Bronchial epithelial cell (primary cell): ENCODE measurements around the gene WDR87. TPM values are rescaled to one million over a fixed set of nuclear protein-coding genes. Genes with fewer than 3 reads are reported as not detected.

Experiments used
- DNase-seq: peaks from one replicate; pipeline ENCODE4 v3.0.0-alpha.2; 2010; ENCODE audit warnings: low read depth
- FAIRE-seq: peaks from 2 replicates; lab custom pipeline; 2011; peaks lifted over from hg19 to GRCh38; lab: Jason Lieb, UNC
- H3K27me3 ChIP-seq: 2 replicates; pipeline ENCODE4 v1.5.1; 2011; ENCODE audit warnings: low read length; ENCODE audit not compliant: control insufficient read depth, insufficient read depth
- H3K36me3 ChIP-seq: 2 replicates; pipeline ENCODE4 v1.5.1; 2011; ENCODE audit warnings: low read length; ENCODE audit not compliant: control insufficient read depth, insufficient read depth
- H3K4me3 ChIP-seq: 2 replicates; pipeline ENCODE4 v1.5.1; 2011; ENCODE audit warnings: mild to moderate bottlenecking, low read depth, low read length, control low read depth
- total RNA-seq: library from RNA; depleted of rRNA; stranded (reverse); fragments of >200 nt; gene quantifications from 2 replicates; pipeline ENCODE4 v1.2.1, GENCODE V29; 2014
- TF ChIP-seq, protein P1 (sequence below): IDR thresholded peaks from 2 replicates; pipeline ENCODE4 v1.5.1; 2011; ENCODE audit warnings: mild to moderate bottlenecking, moderate library complexity, low read length, control low read depth, inconsistent platforms; ENCODE audit not compliant: insufficient read depth, severe bottlenecking

The WDR87 gene
- total RNA-seq, 1 donor from 2014 or later = not detected

DNA sequence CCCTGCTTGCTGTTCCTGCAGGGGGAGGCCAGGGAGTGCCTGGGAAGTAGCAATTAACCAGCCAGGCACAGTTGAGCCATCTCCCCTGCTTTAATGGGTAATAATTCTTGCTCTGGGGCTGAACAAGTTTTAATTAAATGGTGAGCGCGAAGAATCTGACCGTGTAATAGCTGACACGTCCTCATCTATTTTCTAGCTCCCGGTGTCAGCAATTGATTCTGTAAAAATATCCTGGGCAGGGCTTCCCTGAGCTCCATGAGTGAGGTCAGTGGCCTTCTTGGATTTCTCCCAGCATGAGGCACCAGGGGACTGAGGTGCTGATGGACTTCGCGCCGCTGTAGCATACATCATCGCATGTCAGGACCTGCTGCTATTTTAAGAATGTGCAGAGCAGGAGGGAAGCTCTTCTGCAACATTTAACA is 27.6 kb upstream of the WDR87 start:
- DNase-seq = peak; percentile 76
- TF ChIP-seq, protein P1, sequence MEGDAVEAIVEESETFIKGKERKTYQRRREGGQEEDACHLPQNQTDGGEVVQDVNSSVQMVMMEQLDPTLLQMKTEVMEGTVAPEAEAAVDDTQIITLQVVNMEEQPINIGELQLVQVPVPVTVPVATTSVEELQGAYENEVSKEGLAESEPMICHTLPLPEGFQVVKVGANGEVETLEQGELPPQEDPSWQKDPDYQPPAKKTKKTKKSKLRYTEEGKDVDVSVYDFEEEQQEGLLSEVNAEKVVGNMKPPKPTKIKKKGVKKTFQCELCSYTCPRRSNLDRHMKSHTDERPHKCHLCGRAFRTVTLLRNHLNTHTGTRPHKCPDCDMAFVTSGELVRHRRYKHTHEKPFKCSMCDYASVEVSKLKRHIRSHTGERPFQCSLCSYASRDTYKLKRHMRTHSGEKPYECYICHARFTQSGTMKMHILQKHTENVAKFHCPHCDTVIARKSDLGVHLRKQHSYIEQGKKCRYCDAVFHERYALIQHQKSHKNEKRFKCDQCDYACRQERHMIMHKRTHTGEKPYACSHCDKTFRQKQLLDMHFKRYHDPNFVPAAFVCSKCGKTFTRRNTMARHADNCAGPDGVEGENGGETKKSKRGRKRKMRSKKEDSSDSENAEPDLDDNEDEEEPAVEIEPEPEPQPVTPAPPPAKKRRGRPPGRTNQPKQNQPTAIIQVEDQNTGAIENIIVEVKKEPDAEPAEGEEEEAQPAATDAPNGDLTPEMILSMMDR = no peak
- no peaks in the 10 kb centered on the region for H3K27me3 ChIP-seq
- FAIRE-seq = no peak
- H3K36me3 ChIP-seq = no peaks in the 10 kb centered on the region
- no peak overlapping the region for H3K4me3 ChIP-seq

DNA sequence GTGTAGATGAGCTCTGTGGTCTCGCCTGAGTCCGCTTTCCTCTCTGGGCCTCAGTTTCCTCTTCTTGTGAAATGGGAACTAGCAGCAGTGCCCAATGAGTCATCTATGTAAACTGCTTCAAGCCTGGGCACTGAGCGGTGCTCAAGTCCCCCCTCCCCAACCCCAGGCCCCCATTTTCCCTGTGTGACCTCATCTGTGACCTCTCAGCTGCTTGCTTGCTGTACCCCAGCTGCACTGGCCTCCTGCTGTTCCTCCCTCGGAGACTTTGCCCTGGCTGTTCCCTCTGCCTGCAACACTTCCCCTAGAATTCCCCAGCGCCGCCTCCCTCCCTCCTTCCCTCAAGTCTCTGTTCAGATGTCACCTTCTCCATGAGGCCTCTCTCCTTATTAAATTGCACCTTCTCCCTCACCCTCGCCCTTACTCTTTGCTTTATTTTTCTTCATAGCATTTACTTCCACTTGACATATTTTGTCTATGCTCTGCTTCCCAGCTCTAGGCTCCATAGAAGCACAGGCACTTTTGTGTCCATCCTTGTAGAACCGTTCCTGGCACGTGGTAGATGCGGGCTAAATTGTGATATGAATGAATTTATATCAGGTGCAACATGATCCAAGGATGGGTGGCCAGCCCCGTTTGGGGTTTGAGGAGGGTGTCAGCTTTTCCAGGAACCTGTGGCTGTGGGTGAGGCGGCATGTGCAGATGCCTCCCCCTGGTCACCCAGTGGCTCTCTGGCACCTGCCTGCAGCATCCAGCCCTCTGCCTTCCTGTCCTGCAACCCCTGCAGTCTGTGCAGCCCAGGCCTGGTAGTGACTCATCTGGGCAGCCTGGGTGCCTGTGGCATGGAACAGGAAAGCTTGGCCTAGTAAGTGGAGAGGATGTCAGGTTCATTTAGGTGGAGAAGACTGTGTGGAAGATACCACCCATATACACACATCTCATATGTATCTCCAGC is 26.9 kb upstream of the WDR87 start:
- Histone ChIP-seq H3K4me3 (peak overlapping the region; percentile 1), H3K27me3 (no peaks in the 10 kb centered on the region), H3K36me3 (no peaks in the 10 kb centered on the region)
- FAIRE-seq (no peak), DNase-seq (peak; percentile 73)
- TF ChIP-seq, protein P1 = no peak

DNA sequence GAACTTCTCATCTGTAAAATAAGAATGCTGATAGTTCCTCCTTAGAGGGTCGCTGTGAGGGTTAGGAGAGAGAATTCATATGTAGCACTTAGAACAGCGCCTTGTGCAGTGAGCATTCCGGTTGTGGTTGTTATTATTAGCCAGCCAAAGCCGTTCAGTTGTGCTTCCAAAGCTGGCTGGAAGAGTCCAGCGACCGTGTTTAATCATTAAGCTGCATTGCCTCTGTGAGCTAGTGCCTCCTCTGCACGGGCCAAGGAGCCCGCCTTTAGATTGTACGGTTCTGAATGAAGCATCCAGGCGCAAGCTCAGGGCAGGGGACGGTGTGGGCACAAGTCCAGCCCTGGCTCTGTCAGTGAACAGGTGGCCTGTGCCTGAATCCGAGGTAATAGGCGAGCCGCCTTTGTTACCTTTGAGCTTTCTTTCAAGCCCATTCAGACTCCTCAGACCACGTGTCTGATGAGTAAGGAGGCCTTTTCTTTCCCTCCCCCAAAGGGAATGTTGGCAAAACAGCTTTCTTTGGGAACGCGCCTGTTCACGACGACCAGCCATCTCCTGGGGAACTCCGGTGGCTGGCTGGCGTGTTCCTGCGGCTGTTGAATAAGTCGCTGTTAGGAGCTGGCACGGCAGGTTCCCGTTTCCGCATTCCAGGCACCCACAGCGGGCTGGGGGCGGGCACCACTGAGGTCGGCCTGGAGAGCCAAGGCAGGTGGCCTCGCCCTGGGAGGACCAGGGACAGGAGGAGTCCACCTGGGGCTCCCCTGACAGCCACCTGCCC is 25.7 kb upstream of the WDR87 start:
- H3K4me3 ChIP-seq = peak overlapping the region; percentile 4
- DNase-seq (peak; percentile 95), FAIRE-seq (peak; percentile 79)
- H3K36me3 ChIP-seq = no peaks in the 10 kb centered on the region
- TF ChIP-seq, protein P1 = no peak
- H3K27me3 ChIP-seq = no peaks in the 10 kb centered on the region

DNA sequence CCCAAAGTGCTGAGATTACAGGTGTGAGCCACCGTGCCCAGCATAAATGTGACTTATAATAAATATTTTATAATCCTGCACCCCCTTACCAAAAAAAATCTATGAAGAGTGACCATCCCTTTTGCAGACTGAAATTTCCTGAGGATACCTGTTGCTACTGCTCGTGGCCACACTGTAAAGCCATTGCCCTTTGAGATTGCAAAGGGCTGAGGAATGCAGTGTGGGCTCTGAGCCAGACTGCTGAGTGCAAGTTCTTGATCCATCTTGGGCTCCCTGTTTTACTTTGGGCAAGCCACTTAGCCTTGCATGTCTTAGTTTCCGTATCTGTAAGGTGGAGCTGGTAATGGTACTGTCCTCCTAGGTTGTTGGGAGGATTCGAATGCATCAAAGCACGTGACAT is 24.0 kb upstream of the WDR87 start:
- TF ChIP-seq, protein P1 = no peak
- FAIRE-seq = no peak
- H3K27me3 ChIP-seq = no peaks in the 10 kb centered on the region
- no peaks in the 10 kb centered on the region for H3K36me3 ChIP-seq
- no peak for DNase-seq
- no peak overlapping the region for H3K4me3 ChIP-seq

DNA sequence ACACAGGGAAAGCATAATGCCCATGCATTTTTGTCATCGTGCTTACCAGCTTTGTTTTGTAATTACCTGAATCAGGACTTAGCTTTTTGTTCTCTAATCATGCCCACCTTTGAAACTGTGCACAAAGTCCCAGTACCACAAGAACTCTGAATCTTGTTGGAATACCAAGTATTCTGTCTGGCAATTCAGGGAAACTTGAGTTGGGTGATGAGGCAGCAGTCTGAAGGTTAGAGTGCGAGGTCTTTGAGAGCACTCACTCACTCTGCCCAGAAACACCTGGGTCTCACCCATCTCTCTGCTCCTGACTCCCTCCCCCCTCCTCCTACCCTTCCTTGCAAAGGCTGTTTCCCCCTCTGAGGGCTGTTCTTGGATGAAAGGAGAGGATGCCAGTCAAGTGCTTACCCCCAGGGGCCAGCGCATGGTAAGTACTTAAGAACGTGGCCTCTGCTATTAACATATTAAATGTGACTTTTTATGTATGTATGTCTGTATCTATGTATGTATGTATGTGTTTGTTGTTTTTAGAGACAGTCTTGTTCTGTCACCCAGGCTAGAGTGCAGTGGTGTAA is 23.0 kb upstream of the WDR87 start:
- DNase-seq = no peak
- TF ChIP-seq, protein P1 = no peak
- Histone ChIP-seq H3K36me3 (no peaks in the 10 kb centered on the region), H3K27me3 (no peaks in the 10 kb centered on the region), H3K4me3 (no peak overlapping the region)
- FAIRE-seq = no peak
